ENCODE results near the gene MICB.

Gene MICB

GRCh38 chr6:31479151-31479932, 18.6 kb upstream of the MICB start:
- H2BK12ac ChIP-seq (ENCODE audit: low read length in 2 of 2), result no peak overlapping the region
- H3K27ac ChIP-seq (ENCODE audit: low read length, poor library complexity, severe bottlenecking), result no peak overlapping the region
- no peak overlapping the region for H2AFZ ChIP-seq (ENCODE audit: low read depth, low read length)
- DNase-seq, result no peak
- no peak overlapping the region for H2BK15ac ChIP-seq (ENCODE audit: low read depth, poor library complexity, severe bottlenecking)
- no peak overlapping the region for H3K18ac ChIP-seq (ENCODE audit: low read depth in 1 of 2, low read length in 2 of 2)
- H3K36me3 ChIP-seq (ENCODE audit: control insufficient read depth in 1 of 2, insufficient read depth in 2 of 2, low read depth in 1 of 2, low read length in 2 of 2), result no peaks in the 10 kb centered on the region
- H3K4me3 ChIP-seq (ENCODE audit: insufficient read depth in 1 of 2, low read depth in 1 of 2, low read length in 2 of 2), result no peak overlapping the region
- H3K9ac ChIP-seq (ENCODE audit: low read length), result no peak overlapping the region
- H3K4ac ChIP-seq (ENCODE audit: low read depth in 1 of 2, low read length in 2 of 2), result no peak overlapping the region
- H3K27me3 ChIP-seq (ENCODE audit: control insufficient read depth in 1 of 2, insufficient read depth in 1 of 2, low read length in 2 of 2), result peaks cover 14 to 41% of the 10 kb centered on the region in 2 experiments
- no peaks in the 10 kb centered on the region for H3K4me1 ChIP-seq (ENCODE audit: control insufficient read depth, insufficient read depth, low read depth, low read length)
- no peak overlapping the region for H2BK120ac ChIP-seq (ENCODE audit: low read depth, low read length)
- no peak overlapping the region for H3K14ac ChIP-seq (ENCODE audit: low read length in 2 of 2)
- no peak overlapping the region for H2BK5ac ChIP-seq (ENCODE audit: low read depth, low read length, poor library complexity, severe bottlenecking)
- H3K79me1 ChIP-seq (replicated peaks; ENCODE audit: low read length, poor library complexity, severe bottlenecking), result no peaks in the 10 kb centered on the region
- no peak overlapping the region for H3K4me2 ChIP-seq (ENCODE audit: low read length, poor library complexity, severe bottlenecking)
- H4K91ac ChIP-seq (ENCODE audit: low read length), result no peak overlapping the region
- H3K23ac ChIP-seq (ENCODE audit: low read length in 2 of 2), result no peak overlapping the region
- no peak overlapping the region for H4K8ac ChIP-seq (ENCODE audit: low read length)
- no peaks in the 10 kb centered on the region for H3K9me3 ChIP-seq (ENCODE audit: control insufficient read depth, low read length)
- 93% methylated on average over 3 of the region's 5 CpGs for WGBS
- no peak overlapping the region for H2AK5ac ChIP-seq (ENCODE audit: low read length, severe bottlenecking)

GRCh38 chr6:31479933-31480535, 17.9 kb upstream of the MICB start:
- Histone ChIP-seq H3K36me3 (ENCODE audit: control insufficient read depth in 1 of 2, insufficient read depth in 2 of 2, low read depth in 1 of 2, low read length in 2 of 2) (no peaks in the 10 kb centered on the region), H3K4me3 (ENCODE audit: insufficient read depth in 1 of 2, low read depth in 1 of 2, low read length in 2 of 2) (no peak overlapping the region), H3K9ac (ENCODE audit: low read length) (no peak overlapping the region), H2BK5ac (ENCODE audit: low read depth, low read length, poor library complexity, severe bottlenecking) (no peak overlapping the region), H3K79me1 (replicated peaks; ENCODE audit: low read length, poor library complexity, severe bottlenecking) (no peaks in the 10 kb centered on the region), H3K4ac (ENCODE audit: low read depth in 1 of 2, low read length in 2 of 2) (no peak overlapping the region), H3K4me1 (ENCODE audit: control insufficient read depth, insufficient read depth, low read depth, low read length) (no peaks in the 10 kb centered on the region), H3K23ac (ENCODE audit: low read length in 2 of 2) (no peak overlapping the region), H3K27ac (ENCODE audit: low read length, poor library complexity, severe bottlenecking) (no peak overlapping the region), H4K91ac (ENCODE audit: low read length) (no peak overlapping the region), H2BK15ac (ENCODE audit: low read depth, poor library complexity, severe bottlenecking) (no peak overlapping the region), H3K18ac (ENCODE audit: low read depth in 1 of 2, low read length in 2 of 2) (no peak overlapping the region), H4K8ac (ENCODE audit: low read length) (no peak overlapping the region), H2BK12ac (ENCODE audit: low read length in 2 of 2) (no peak overlapping the region), H2BK120ac (ENCODE audit: low read depth, low read length) (no peak overlapping the region), H3K14ac (ENCODE audit: low read length in 2 of 2) (no peak overlapping the region), H3K9me3 (ENCODE audit: control insufficient read depth, low read length) (no peaks in the 10 kb centered on the region), H2AFZ (ENCODE audit: low read depth, low read length) (no peak overlapping the region), H3K27me3 (ENCODE audit: control insufficient read depth in 1 of 2, insufficient read depth in 1 of 2, low read length in 2 of 2) (peaks cover 14 to 36% of the 10 kb centered on the region in 2 experiments), H2AK5ac (ENCODE audit: low read length, severe bottlenecking) (no peak overlapping the region), H3K4me2 (ENCODE audit: low read length, poor library complexity, severe bottlenecking) (no peak overlapping the region)
- 54% methylated on average over 2 of the region's 3 CpGs for WGBS
- DNase-seq, result no peak

GRCh38 chr6:31480574-31480973, 17.4 kb upstream of the MICB start:
- no peak overlapping the region for H2BK5ac ChIP-seq (ENCODE audit: low read depth, low read length, poor library complexity, severe bottlenecking)
- WGBS, result 69% methylated on average over 9 of the region's 11 CpGs
- DNase-seq, result no peak

GRCh38 chr6:31483392-31483791, 14.6 kb upstream of the MICB start:
- H3K4me3 ChIP-seq (ENCODE audit: insufficient read depth in 1 of 2, low read depth in 1 of 2, low read length in 2 of 2), result no peak overlapping the region
- no peak for DNase-seq
- 60% methylated on average over 2 of the region's 2 CpGs for WGBS
- no peaks in the 10 kb centered on the region for H3K79me1 ChIP-seq (replicated peaks; ENCODE audit: low read length, poor library complexity, severe bottlenecking)
- no peak overlapping the region for H3K4me2 ChIP-seq (ENCODE audit: low read length, poor library complexity, severe bottlenecking)
- no peak overlapping the region for H3K9ac ChIP-seq (ENCODE audit: low read length)
- H3K27me3 ChIP-seq (ENCODE audit: control insufficient read depth in 1 of 2, insufficient read depth in 1 of 2, low read length in 2 of 2), result peaks cover 4 to 16% of the 10 kb centered on the region in 2 experiments
- H3K36me3 ChIP-seq (ENCODE audit: control insufficient read depth in 1 of 2, insufficient read depth in 2 of 2, low read depth in 1 of 2, low read length in 2 of 2), result no peaks in the 10 kb centered on the region
- no peak overlapping the region for H3K18ac ChIP-seq (ENCODE audit: low read depth in 1 of 2, low read length in 2 of 2)
- H2AK5ac ChIP-seq (ENCODE audit: low read length, severe bottlenecking), result no peak overlapping the region
- no peak overlapping the region for H3K23ac ChIP-seq (ENCODE audit: low read length in 2 of 2)
- H3K9me3 ChIP-seq (ENCODE audit: control insufficient read depth, low read length), result no peaks in the 10 kb centered on the region
- H4K91ac ChIP-seq (ENCODE audit: low read length), result no peak overlapping the region
- H3K14ac ChIP-seq (ENCODE audit: low read length in 2 of 2), result no peak overlapping the region
- no peak overlapping the region for H2BK12ac ChIP-seq (ENCODE audit: low read length in 2 of 2)
- no peak overlapping the region for H3K4ac ChIP-seq (ENCODE audit: low read depth in 1 of 2, low read length in 2 of 2)
- H2BK15ac ChIP-seq (ENCODE audit: low read depth, poor library complexity, severe bottlenecking), result no peak overlapping the region
- H3K4me1 ChIP-seq (ENCODE audit: control insufficient read depth, insufficient read depth, low read depth, low read length), result no peaks in the 10 kb centered on the region
- H2BK5ac ChIP-seq (ENCODE audit: low read depth, low read length, poor library complexity, severe bottlenecking), result no peak overlapping the region
- H3K27ac ChIP-seq (ENCODE audit: low read length, poor library complexity, severe bottlenecking), result no peak overlapping the region
- no peak overlapping the region for H4K8ac ChIP-seq (ENCODE audit: low read length)
- no peak overlapping the region for H2AFZ ChIP-seq (ENCODE audit: low read depth, low read length)
- H2BK120ac ChIP-seq (ENCODE audit: low read depth, low read length), result no peak overlapping the region

More at GRCh38 chr6:31480574-31480973, 17.4 kb upstream of the MICB start:
- no peak overlapping the region for H3K23ac ChIP-seq (ENCODE audit: low read length in 2 of 2)
- no peaks in the 10 kb centered on the region for H3K36me3 ChIP-seq (ENCODE audit: control insufficient read depth in 1 of 2, insufficient read depth in 2 of 2, low read depth in 1 of 2, low read length in 2 of 2)
- no peak overlapping the region for H3K9ac ChIP-seq (ENCODE audit: low read length)
- H3K4me2 ChIP-seq (ENCODE audit: low read length, poor library complexity, severe bottlenecking), result no peak overlapping the region
- no peak overlapping the region for H3K27ac ChIP-seq (ENCODE audit: low read length, poor library complexity, severe bottlenecking)
- H2BK120ac ChIP-seq (ENCODE audit: low read depth, low read length), result no peak overlapping the region
- no peak overlapping the region for H2BK15ac ChIP-seq (ENCODE audit: low read depth, poor library complexity, severe bottlenecking)
- H4K91ac ChIP-seq (ENCODE audit: low read length), result no peak overlapping the region
- H3K9me3 ChIP-seq (ENCODE audit: control insufficient read depth, low read length), result no peaks in the 10 kb centered on the region
- H3K4ac ChIP-seq (ENCODE audit: low read depth in 1 of 2, low read length in 2 of 2), result no peak overlapping the region
- H3K79me1 ChIP-seq (replicated peaks; ENCODE audit: low read length, poor library complexity, severe bottlenecking), result no peaks in the 10 kb centered on the region
- no peak overlapping the region for H2BK12ac ChIP-seq (ENCODE audit: low read length in 2 of 2)
- H2AFZ ChIP-seq (ENCODE audit: low read depth, low read length), result no peak overlapping the region
- no peak overlapping the region for H3K18ac ChIP-seq (ENCODE audit: low read depth in 1 of 2, low read length in 2 of 2)
- peaks cover 14 to 35% of the 10 kb centered on the region in 2 experiments for H3K27me3 ChIP-seq (ENCODE audit: control insufficient read depth in 1 of 2, insufficient read depth in 1 of 2, low read length in 2 of 2)
- H3K4me3 ChIP-seq (ENCODE audit: insufficient read depth in 1 of 2, low read depth in 1 of 2, low read length in 2 of 2), result no peak overlapping the region
- H3K14ac ChIP-seq (ENCODE audit: low read length in 2 of 2), result no peak overlapping the region
- no peak overlapping the region for H2AK5ac ChIP-seq (ENCODE audit: low read length, severe bottlenecking)
- no peak overlapping the region for H4K8ac ChIP-seq (ENCODE audit: low read length)
- no peaks in the 10 kb centered on the region for H3K4me1 ChIP-seq (ENCODE audit: control insufficient read depth, insufficient read depth, low read depth, low read length)

Measured in mesenchymal stem cell (in vitro differentiated cells and primary cell).